Mucosa of stomach (tissue), 1 donor: ENCODE measurements around the gene SGK1.
"Not testable (repeated sequence)": the region's sequence is repeated elsewhere in the genome, so short reads cannot be mapped to it uniquely, and the experiment has no call there.

ENCODE experiments used
- H3K27me3 ChIP-seq: one replicate; pipeline ENCODE4 v1.7.0; 2013; ENCODE audit warnings: mild to moderate bottlenecking, low read length; ENCODE audit not compliant: control insufficient read depth, insufficient read depth
- H3K36me3 ChIP-seq: one replicate; pipeline ENCODE4 v1.7.0; 2013; ENCODE audit warnings: low read length; ENCODE audit not compliant: control insufficient read depth, insufficient read depth
- H3K4me1 ChIP-seq: one replicate; pipeline ENCODE4 v1.7.0; 2013; ENCODE audit warnings: mild to moderate bottlenecking, low read length; ENCODE audit not compliant: control insufficient read depth, insufficient read depth
- H3K4me3 ChIP-seq: one replicate; pipeline ENCODE4 v1.7.0; 2013; ENCODE audit warnings: low read length
- H3K9ac ChIP-seq: one replicate; pipeline ENCODE4 v1.7.0; 2013; ENCODE audit warnings: mild to moderate bottlenecking, low read length, moderate library complexity
- H3K9me3 ChIP-seq: one replicate; pipeline ENCODE4 v1.7.0; 2013; ENCODE audit warnings: mild to moderate bottlenecking, low read length, moderate library complexity; ENCODE audit not compliant: control insufficient read depth
- donor health status: Pancreatic carcinoma.

SGK1 gene

GRCh38 chr6:134187154-134187553 is 130.8 kb downstream of the SGK1 start:
- Histone ChIP-seq H3K9me3 (no peaks in the 10 kb centered on the region), H3K27me3 (no peaks in the 10 kb centered on the region), H3K4me1 (peaks cover 17% of the 10 kb centered on the region)

DNA sequence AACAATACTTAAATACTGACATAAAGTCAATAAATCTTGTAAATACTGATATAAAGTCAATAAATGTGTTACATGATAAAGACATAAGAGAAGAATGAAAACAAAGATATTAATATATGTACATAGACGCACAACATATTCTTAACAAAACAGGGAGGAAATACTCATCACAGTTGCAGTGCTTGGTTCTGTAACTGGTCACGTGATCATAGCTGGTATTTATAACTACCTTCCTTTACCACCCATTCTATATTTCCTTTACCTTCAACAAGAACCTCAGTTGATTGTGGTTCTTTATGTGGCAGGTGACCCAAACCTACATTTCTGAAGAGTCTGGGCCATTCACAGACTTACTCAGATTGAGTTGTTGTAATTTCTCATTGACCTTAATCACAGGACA is 131.6 kb downstream of the SGK1 start:
- H3K4me1 ChIP-seq = peaks cover 17% of the 10 kb centered on the region

More at GRCh38 chr6:134187154-134187553, 130.8 kb downstream of the SGK1 start:
- Histone ChIP-seq H3K36me3 (no peaks in the 10 kb centered on the region), H3K4me3 (no peak overlapping the region), H3K9ac (no peak overlapping the region)

DNA sequence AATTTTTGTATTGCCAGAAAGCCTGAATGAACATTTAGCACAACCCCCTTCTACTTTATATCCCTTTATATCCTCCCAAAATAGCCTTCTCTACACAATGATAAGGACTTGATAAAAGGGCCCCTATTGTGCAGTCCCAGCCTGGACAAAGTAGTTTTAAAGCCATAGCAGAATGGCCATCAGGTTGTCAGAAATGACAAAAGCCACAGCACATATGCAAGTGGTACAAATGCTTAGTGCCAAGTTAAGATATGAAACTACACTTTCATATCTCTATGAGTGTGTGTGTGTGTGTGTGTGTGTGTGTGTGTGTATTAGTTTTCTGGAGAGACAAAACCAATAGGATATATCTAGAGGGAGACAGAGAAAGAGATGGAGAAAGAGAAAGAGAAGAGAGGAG is 132.6 kb downstream of the SGK1 start:
- H3K27me3 ChIP-seq = no peaks in the 10 kb centered on the region
- H3K9ac ChIP-seq = no peak overlapping the region
- H3K36me3 ChIP-seq = no peaks in the 10 kb centered on the region
- no peaks in the 10 kb centered on the region for H3K9me3 ChIP-seq
- no peak overlapping the region for H3K4me3 ChIP-seq
- peaks cover 17% of the 10 kb centered on the region for H3K4me1 ChIP-seq

More for the DNA sequence above, 131.6 kb downstream of the SGK1 start:
- Histone ChIP-seq H3K36me3 (no peaks in the 10 kb centered on the region), H3K9ac (no peak overlapping the region), H3K4me3 (no peak overlapping the region), H3K27me3 (no peaks in the 10 kb centered on the region), H3K9me3 (no peaks in the 10 kb centered on the region)

DNA sequence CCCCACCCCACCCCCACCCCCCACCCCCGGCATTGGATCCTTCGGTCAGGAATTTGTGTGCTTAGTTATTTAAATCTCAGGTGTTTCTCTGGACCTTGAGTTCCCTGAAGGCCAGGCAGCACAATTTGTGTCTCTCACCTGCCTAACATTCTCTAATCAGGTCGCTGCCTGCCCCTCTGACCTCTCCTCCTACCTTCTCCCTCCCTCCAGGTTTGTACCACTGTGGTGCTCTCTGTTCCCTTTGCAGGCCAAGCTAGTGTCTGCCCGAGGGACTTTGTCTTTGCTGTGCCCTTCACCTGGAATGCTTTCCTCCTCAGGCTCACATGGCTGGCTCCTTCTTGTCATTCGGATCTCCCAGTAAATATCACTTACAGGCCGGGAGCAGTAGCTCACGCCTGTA is 134.1 kb downstream of the SGK1 start:
- H3K36me3 ChIP-seq = no peaks in the 10 kb centered on the region
- no peak overlapping the region for H3K9ac ChIP-seq
- no peak overlapping the region for H3K4me3 ChIP-seq
- no peaks in the 10 kb centered on the region for H3K9me3 ChIP-seq
- H3K4me1 ChIP-seq = peaks cover 17% of the 10 kb centered on the region
- H3K27me3 ChIP-seq = no peaks in the 10 kb centered on the region

DNA sequence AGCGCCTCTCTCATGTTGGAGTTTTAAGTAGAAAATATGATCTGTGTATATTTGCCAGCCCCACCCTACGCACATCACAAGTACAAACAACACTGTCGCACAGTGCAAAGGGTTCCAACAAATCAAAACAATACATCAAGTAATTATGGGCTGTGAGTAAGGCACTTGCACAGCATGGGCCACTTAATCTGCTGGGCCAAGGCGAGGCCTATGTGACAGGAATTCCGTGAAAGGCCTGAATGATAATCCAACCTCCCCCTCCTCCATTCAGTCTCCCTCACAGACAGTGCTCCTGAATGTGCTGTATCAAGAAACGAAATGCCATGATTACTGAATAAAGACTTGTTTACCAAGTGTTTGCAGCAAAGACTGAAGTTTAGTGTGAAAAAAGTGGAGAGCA is 135.4 kb downstream of the SGK1 start:
- Histone ChIP-seq H3K4me3 (no peak overlapping the region), H3K4me1 (peaks cover 17% of the 10 kb centered on the region), H3K36me3 (no peaks in the 10 kb centered on the region), H3K9ac (no peak overlapping the region), H3K27me3 (no peaks in the 10 kb centered on the region), H3K9me3 (no peaks in the 10 kb centered on the region)

GRCh38 chr6:134181726-134182125 is 136.2 kb downstream of the SGK1 start:
- H3K27me3 ChIP-seq, H3K9me3 ChIP-seq, H3K36me3 ChIP-seq: not testable (repeated sequence)

GRCh38 chr6:134181251-134181650 is 136.7 kb downstream of the SGK1 start:
- peaks cover 22% of the 10 kb centered on the region for H3K4me1 ChIP-seq
- not testable (repeated sequence) for H3K9me3 ChIP-seq, H3K4me3 ChIP-seq, H3K27me3 ChIP-seq, H3K9ac ChIP-seq, H3K36me3 ChIP-seq

More at GRCh38 chr6:134181726-134182125, 136.2 kb downstream of the SGK1 start:
- not testable (repeated sequence) for H3K4me3 ChIP-seq, H3K9ac ChIP-seq
- peaks cover 17% of the 10 kb centered on the region for H3K4me1 ChIP-seq

- peaks cover 21% of the 10 kb centered on the region for H3K4me1 ChIP-seq
- not testable (repeated sequence) for H3K36me3 ChIP-seq, H3K27me3 ChIP-seq, H3K4me3 ChIP-seq, H3K9me3 ChIP-seq, H3K9ac ChIP-seq
Observed at GRCh38 chr6:134180540-134180939, 137.4 kb downstream of the SGK1 start.

DNA sequence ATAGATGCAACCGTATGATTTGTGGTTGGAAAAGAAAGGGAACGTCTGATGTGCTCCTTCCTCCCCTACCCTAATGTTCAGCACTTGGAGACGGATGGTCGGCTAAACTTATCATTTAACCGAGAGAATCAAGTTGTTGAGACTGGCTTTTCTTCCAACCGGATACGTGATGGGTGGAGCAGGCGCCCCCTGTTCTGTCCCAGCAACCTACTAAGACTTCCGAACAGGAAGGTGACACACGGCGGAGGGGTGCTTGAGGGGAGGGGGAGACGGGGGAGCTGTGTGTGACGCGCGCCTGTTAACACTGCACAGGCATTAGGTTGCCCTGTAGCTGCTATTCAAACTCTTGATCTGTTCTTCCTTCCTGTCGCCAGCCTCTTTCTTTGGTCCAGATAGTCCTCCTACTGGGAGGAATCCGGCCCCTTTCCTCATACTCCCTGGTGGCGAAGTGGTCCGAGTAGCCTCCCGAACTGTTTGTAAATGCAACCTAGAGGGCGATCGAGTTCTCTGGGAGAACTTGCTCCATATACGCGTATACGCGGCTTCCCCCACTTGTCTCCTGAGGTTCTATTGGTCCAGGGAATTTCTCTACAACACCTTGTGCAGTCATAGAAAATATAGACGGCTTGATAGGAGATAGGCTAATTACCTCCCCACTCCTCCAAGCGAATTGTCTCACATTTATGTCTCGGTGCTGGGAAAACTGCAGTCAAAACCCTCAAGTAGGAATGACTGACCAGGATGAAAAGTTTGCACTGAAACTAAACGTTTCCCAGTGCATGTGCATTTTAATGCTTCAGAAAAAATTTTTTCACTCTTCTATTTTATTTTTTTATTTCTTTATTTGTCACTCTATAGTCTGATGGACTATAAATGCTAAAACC is 139.5 kb downstream of the SGK1 start:
- Histone ChIP-seq H3K9me3 (no peaks in the 10 kb centered on the region), H3K9ac (peak overlapping the region; percentile 56), H3K4me1 (peaks cover 17% of the 10 kb centered on the region), H3K36me3 (no peaks in the 10 kb centered on the region), H3K4me3 (peak overlapping the region; percentile 10), H3K27me3 (no peaks in the 10 kb centered on the region)

DNA sequence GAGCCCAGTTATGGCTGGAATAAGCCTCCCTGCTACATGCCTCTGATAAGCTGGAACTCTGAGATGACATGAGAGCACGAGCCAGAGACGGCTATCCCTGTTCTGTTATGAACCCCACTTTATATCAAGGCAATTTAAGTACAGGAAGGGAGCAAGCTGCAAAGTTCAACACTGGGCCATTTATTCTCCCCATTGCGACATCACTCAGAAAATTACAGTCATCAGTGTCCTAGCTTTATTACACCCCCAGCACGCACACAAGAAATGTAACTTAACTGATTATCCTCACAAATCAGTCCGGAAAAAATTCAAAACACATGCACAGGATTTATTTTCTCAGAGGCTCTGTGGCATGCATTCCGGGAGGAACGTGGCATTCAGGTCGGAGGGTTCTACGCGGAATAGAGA is 140.2 kb downstream of the SGK1 start:
- Histone ChIP-seq H3K27me3 (no peaks in the 10 kb centered on the region), H3K4me1 (peaks cover 13% of the 10 kb centered on the region), H3K9ac (no peak overlapping the region), H3K9me3 (no peaks in the 10 kb centered on the region), H3K36me3 (peaks cover 4% of the 10 kb centered on the region), H3K4me3 (no peak overlapping the region)

DNA sequence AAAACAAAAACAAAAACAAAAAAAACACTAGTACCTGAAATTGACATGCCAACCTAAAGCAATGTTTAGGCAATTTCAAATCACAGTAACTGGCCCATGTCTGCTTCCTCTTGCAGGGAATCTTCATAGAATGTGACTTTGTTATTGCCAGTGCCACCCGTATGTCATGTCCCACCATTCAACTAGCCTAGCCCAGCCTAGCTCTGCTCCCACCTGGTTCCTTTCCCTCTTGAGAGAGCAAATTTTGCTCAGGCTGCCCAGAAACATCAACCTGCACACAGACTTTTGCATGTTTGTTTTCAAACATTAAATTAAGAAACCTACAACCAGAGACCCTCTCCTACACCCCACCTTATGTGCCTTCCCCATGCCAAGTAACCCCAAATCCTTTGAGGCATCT is 140.7 kb downstream of the SGK1 start:
- Histone ChIP-seq H3K4me3 (no peak overlapping the region), H3K9me3 (no peaks in the 10 kb centered on the region), H3K27me3 (no peaks in the 10 kb centered on the region), H3K4me1 (peaks cover 9% of the 10 kb centered on the region), H3K9ac (no peak overlapping the region), H3K36me3 (peaks cover 9% of the 10 kb centered on the region)

DNA sequence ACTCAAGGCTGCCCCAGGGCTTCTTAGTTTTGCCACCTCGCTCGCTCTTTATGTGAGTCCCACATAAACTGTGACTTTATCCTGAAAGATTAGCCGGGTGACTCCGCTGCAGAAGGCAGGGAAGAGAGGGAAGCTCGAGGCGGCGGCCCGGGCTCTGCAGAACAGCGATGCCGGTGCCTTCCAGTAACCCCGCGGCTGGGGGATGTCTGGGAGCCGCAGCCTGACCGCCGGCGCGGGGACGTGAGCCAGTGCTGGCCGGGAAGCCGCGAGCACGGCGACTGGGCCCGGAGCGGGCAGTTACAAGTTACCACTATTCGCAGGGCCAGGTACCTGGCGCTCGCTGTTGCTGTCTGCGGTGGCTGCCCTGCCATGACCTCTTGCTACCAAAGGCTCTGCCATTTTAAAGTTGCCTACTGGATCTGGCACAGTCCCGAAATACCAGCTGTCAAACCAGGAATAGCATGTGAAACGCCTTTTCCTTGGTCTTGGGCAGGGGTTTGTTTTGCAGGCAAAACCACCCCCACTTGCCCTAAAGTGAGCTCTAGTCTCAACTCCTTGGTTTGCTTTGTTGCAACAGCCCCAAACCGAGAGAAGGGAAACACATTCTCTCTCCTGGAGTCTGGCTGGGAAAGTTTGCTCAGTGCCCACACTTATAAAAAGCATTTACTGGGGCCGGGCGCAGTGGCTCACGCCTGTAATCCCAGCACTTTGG is 141.5 kb downstream of the SGK1 start:
- H3K9ac ChIP-seq = peak overlapping the region; percentile 82
- peaks cover 9% of the 10 kb centered on the region for H3K4me1 ChIP-seq
- H3K27me3 ChIP-seq = no peaks in the 10 kb centered on the region
- H3K9me3 ChIP-seq = no peaks in the 10 kb centered on the region
- peaks cover 11% of the 10 kb centered on the region for H3K36me3 ChIP-seq
- peak overlapping the region; percentile 44 for H3K4me3 ChIP-seq
